Astrocyte (in vitro differentiated cells and primary cell): Measurements from ENCODE around the gene ATRNL1. TPM values are rescaled to one million over a fixed set of nuclear protein-coding genes. Genes with fewer than 3 reads are reported as not detected.

Experiments used
- DNase-seq: peaks from one replicate; pipeline ENCODE4 v3.0.0-alpha.2; 2010; ENCODE audit warnings: low read depth
- FAIRE-seq: peaks from 2 replicates; lab custom pipeline; 2011; peaks lifted over from hg19 to GRCh38; lab: Jason Lieb, UNC
- H2AFZ ChIP-seq: 2 replicates; pipeline ENCODE4 v1.6.0; 2012; ENCODE audit warnings: low read depth, low read length, inconsistent platforms
- H3K27ac ChIP-seq: 2 replicates; pipeline ENCODE4 v1.5.1; 2011; ENCODE audit warnings: low read depth, low read length, inconsistent platforms
- H3K27me3 ChIP-seq: 2 replicates; pipeline ENCODE4 v1.6.0; 2011; ENCODE audit warnings: low read length, inconsistent platforms; ENCODE audit not compliant: insufficient read depth
- H3K36me3 ChIP-seq: 2 replicates; pipeline ENCODE4 v1.5.1; 2011; ENCODE audit warnings: low read length, inconsistent platforms; ENCODE audit not compliant: insufficient read depth
- H3K4me1 ChIP-seq: 2 replicates; pipeline ENCODE4 v1.5.1; 2011; ENCODE audit warnings: low read length, inconsistent platforms; ENCODE audit not compliant: insufficient read depth
- H3K4me2 ChIP-seq: 2 replicates; pipeline ENCODE4 v1.6.0; 2012; ENCODE audit warnings: low read length, inconsistent platforms
- H3K4me3 ChIP-seq: 2 replicates; pipeline ENCODE4 v1.5.1; 2011; ENCODE audit warnings: low read depth, mild to moderate bottlenecking, low read length, inconsistent platforms; ENCODE audit not compliant: insufficient read depth
- H3K79me2 ChIP-seq: 2 replicates; pipeline ENCODE4 v1.6.0; 2012; ENCODE audit warnings: mild to moderate bottlenecking, low read length, inconsistent platforms; ENCODE audit not compliant: insufficient read depth
- H3K9ac ChIP-seq: 2 replicates; pipeline ENCODE4 v1.6.0; 2012; ENCODE audit warnings: mild to moderate bottlenecking, low read length, inconsistent platforms
- H3K9me3 ChIP-seq: 2 replicates; pipeline ENCODE4 v1.5.1; 2012; ENCODE audit warnings: low read depth, mild to moderate bottlenecking, low read length, inconsistent platforms; ENCODE audit not compliant: insufficient read depth
- H4K20me1 ChIP-seq: 2 replicates; pipeline ENCODE4 v1.6.0; 2012; ENCODE audit warnings: low read length, inconsistent platforms; ENCODE audit not compliant: insufficient read depth
- H3K27ac Mint-ChIP-seq: one replicate; pipeline ENCODE4 v1.8.0; 2021; ENCODE audit warnings: mild to moderate bottlenecking, mixed read lengths; ENCODE audit not compliant: unreplicated experiment
- H3K27me3 Mint-ChIP-seq: one replicate; pipeline ENCODE4 v1.8.0; 2021; ENCODE audit warnings: low read depth, mixed read lengths; ENCODE audit not compliant: unreplicated experiment
- H3K36me3 Mint-ChIP-seq: one replicate; pipeline ENCODE4 v1.8.0; 2021; ENCODE audit warnings: low read depth, mixed read lengths; ENCODE audit not compliant: unreplicated experiment
- H3K4me1 Mint-ChIP-seq: one replicate; pipeline ENCODE4 v1.8.0; 2021; ENCODE audit warnings: low read depth, mixed read lengths; ENCODE audit not compliant: unreplicated experiment
- H3K4me3 Mint-ChIP-seq: one replicate; pipeline ENCODE4 v1.8.0; 2021; ENCODE audit warnings: mild to moderate bottlenecking, moderate library complexity, mixed read lengths; ENCODE audit not compliant: unreplicated experiment
- H3K9me3 Mint-ChIP-seq: one replicate; pipeline ENCODE4 v1.8.0; 2021; ENCODE audit warnings: mild to moderate bottlenecking, mixed read lengths; ENCODE audit not compliant: unreplicated experiment
- EZH2 ChIP-seq: IDR thresholded peaks from 2 replicates; pipeline ENCODE4 v1.6.1; 2012; ENCODE audit warnings: mild to moderate bottlenecking, low read length, inconsistent platforms; ENCODE audit not compliant: insufficient read depth
- total RNA-seq: library from RNA; stranded (reverse); gene quantifications from 2 replicates; pipeline ENCODE4 v1.2.1, GENCODE V29; 2021
- TF ChIP-seq, protein P1 (sequence below): IDR thresholded peaks from 2 replicates; pipeline ENCODE4 v1.5.1; 2011; ENCODE audit warnings: low read depth, mild to moderate bottlenecking, inconsistent platforms, low read length, moderate library complexity; ENCODE audit not compliant: insufficient read depth

ATRNL1 gene
- total RNA-seq, 1 donor from 2014 or later: 17.5 TPM

DNA sequence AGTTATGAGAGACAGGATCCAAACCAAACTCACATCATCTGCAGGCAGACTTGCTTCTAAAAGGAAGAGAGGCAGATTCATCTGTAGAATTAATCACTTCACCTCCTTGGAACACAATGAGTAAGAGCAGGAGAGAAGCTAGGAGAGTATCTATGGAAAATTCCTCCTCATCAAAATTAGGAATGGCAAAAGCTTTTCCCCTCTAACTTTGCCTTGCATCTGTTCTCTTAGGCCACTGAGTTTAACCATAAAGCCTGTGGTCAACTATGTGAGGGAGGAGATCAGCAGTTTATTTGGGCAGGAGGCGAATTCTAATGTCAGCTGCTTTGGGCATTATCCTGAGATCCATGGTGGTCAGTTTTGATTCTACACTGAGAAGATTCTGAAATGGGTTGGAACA, 618.1 kb downstream of the ATRNL1 start:
- no peak for FAIRE-seq
- no peaks in the 10 kb centered on the region for H4K20me1 ChIP-seq
- no peaks in the 10 kb centered on the region for H3K36me3 Mint-ChIP-seq

DNA sequence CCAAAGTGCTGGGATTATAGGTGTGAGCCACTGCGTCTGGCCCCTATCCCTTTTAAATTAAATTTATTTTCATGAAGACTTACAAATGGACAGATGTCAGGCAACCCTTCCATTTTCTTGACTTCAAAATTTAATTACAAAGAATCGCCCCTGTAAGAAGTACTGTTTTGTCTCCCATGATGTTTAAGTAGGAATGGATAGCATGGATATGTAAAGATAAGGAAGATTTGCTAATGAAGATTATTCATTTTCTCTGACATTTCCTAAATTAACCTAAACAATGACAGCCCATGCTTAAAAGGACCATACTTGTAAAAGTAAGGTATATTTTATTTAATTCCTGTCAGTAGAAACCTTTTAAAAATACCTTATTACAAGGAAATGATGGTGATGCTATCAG, 627.0 kb downstream of the ATRNL1 start:
- no peak for TF ChIP-seq EZH2
- TF ChIP-seq, protein P1, sequence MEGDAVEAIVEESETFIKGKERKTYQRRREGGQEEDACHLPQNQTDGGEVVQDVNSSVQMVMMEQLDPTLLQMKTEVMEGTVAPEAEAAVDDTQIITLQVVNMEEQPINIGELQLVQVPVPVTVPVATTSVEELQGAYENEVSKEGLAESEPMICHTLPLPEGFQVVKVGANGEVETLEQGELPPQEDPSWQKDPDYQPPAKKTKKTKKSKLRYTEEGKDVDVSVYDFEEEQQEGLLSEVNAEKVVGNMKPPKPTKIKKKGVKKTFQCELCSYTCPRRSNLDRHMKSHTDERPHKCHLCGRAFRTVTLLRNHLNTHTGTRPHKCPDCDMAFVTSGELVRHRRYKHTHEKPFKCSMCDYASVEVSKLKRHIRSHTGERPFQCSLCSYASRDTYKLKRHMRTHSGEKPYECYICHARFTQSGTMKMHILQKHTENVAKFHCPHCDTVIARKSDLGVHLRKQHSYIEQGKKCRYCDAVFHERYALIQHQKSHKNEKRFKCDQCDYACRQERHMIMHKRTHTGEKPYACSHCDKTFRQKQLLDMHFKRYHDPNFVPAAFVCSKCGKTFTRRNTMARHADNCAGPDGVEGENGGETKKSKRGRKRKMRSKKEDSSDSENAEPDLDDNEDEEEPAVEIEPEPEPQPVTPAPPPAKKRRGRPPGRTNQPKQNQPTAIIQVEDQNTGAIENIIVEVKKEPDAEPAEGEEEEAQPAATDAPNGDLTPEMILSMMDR: no peak
- Mint-ChIP-seq H3K36me3 (no peaks in the 10 kb centered on the region), H3K27me3 (no peaks in the 10 kb centered on the region)

More for the DNA sequence above, 618.1 kb downstream of the ATRNL1 start:
- no peaks in the 10 kb centered on the region for H3K27me3 Mint-ChIP-seq
- Histone ChIP-seq H3K4me1 (no peaks in the 10 kb centered on the region), H3K9ac (no peak overlapping the region), H3K79me2 (no peaks in the 10 kb centered on the region), H2AFZ (no peak overlapping the region), H3K36me3 (no peaks in the 10 kb centered on the region), H3K27me3 (no peaks in the 10 kb centered on the region), H3K4me2 (no peak overlapping the region), H3K27ac (no peak overlapping the region), H3K4me3 (no peak overlapping the region), H3K9me3 (no peaks in the 10 kb centered on the region)
- no peak overlapping the region for H3K4me3 Mint-ChIP-seq
- H3K27ac Mint-ChIP-seq: no peak overlapping the region
- DNase-seq: no peak
- no peaks in the 10 kb centered on the region for H3K9me3 Mint-ChIP-seq
- H3K4me1 Mint-ChIP-seq: no peaks in the 10 kb centered on the region
- TF ChIP-seq EZH2: no peak
- TF ChIP-seq, protein P1: no peak

DNA sequence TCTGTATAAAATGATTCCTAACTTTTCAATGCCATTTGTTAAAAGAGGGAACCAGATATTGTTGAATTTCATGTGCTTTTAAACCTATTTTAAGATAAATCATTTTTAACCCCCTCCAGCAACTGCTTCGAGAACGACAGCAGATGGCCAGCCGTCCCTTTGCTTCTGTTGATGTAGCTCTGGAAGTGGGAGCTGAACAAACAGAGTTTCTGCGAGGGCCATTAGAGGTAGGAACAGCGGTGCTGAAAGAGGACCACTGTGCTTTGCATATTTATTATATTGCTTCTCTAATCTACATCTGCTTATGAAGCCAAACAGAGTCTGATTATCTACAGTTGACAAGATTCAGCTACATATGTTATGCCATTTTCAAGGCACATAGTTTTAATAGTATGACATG, 634.0 kb downstream of the ATRNL1 start:
- Mint-ChIP-seq H3K4me3 (no peak overlapping the region), H3K9me3 (no peaks in the 10 kb centered on the region), H3K27ac (no peak overlapping the region), H3K36me3 (no peaks in the 10 kb centered on the region), H3K4me1 (no peaks in the 10 kb centered on the region), H3K27me3 (no peaks in the 10 kb centered on the region)
- Histone ChIP-seq H3K4me3 (no peak overlapping the region), H3K27me3 (no peaks in the 10 kb centered on the region), H3K27ac (no peak overlapping the region), H3K4me2 (no peak overlapping the region), H3K4me1 (no peaks in the 10 kb centered on the region), H3K36me3 (no peaks in the 10 kb centered on the region), H3K9me3 (no peaks in the 10 kb centered on the region), H4K20me1 (no peaks in the 10 kb centered on the region), H3K9ac (no peak overlapping the region), H2AFZ (no peak overlapping the region), H3K79me2 (no peaks in the 10 kb centered on the region)
- DNase-seq: no peak
- TF ChIP-seq, protein P1: no peak
- no peak for FAIRE-seq

More for the DNA sequence above, 627.0 kb downstream of the ATRNL1 start:
- no peak overlapping the region for H3K4me3 Mint-ChIP-seq
- Histone ChIP-seq H3K27ac (no peak overlapping the region), H3K27me3 (no peaks in the 10 kb centered on the region), H3K9me3 (no peaks in the 10 kb centered on the region), H3K4me2 (no peak overlapping the region), H3K36me3 (no peaks in the 10 kb centered on the region), H3K79me2 (no peaks in the 10 kb centered on the region), H4K20me1 (no peaks in the 10 kb centered on the region), H3K4me1 (no peaks in the 10 kb centered on the region), H2AFZ (no peak overlapping the region), H3K4me3 (no peak overlapping the region), H3K9ac (no peak overlapping the region)
- no peaks in the 10 kb centered on the region for H3K4me1 Mint-ChIP-seq
- H3K27ac Mint-ChIP-seq: no peak overlapping the region
- no peak for FAIRE-seq
- no peaks in the 10 kb centered on the region for H3K9me3 Mint-ChIP-seq
- DNase-seq: no peak
